CD4-positive, alpha-beta T cell treated with Interleukin-4 for 1 hour (primary cell): ENCODE data around the gene HIVEP1.
"Not testable (repeated sequence)": the region's sequence is repeated elsewhere in the genome, so short reads cannot be mapped to it uniquely, and the experiment has no call there.

Experiments
- DNase-seq, 2 donors: peaks; one replicate each; pipeline ENCODE4 v3.0.0-alpha.2; 2020 to 2022

The HIVEP1 gene

DNA sequence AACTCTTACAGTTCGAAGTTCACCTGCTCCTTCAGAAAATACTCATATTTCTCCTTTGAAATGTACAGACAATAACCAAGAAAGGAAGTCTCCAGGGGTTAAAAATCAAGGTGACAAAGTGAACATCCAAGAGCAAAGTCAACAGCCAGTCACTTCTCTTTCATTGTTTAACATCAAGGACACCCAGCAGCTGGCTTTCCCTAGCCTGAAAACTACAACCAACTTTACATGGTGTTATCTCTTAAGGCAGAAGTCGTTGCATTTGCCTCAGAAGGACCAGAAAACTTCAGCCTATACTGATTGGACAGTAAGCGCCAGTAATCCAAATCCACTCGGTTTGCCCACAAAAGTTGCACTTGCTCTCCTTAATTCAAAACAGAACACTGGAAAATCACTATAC lies 113.3 kb downstream of the HIVEP1 start:
- DNase-seq = no peak

DNA sequence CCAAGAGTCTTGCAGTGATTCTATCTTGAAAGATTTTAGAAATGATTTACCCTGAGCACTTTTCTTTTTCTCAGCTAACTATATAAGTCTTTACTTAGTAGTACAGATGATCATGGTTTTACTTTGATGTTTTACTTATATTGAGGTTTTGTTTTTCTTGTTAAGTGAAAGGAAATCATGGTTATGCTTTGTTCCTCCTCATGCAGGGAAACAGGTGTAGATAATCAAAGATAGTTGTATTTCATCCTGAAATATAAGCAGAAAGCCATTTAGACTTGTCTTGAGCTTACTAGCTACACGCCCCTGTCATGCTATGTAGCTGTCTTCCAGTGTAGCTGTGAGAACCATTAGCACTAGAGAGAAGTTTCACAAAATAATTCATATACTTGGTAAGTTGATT lies 113.9 kb downstream of the HIVEP1 start:
- DNase-seq = peak in 1 of 2 donors; percentile 39

DNA sequence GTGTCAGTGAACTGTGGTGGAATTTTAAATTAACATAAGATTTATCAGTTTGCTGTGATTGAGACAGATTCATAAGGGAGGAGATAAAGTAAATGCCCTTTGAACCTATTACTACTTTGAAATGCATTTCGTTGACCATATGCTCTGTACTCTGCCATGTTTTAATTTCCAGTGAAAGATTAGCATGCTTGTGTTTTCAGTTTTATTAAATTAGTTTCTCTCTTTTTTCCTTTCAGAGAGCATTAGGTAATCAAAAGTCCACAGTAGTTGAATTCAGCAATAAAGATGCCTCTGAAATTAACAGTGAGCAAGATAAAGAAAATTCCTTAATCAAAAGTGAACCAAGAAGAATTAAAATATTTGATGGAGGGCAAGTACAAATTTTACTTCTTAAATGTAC lies 117.4 kb downstream of the HIVEP1 start:
- DNase-seq = no peak

DNA sequence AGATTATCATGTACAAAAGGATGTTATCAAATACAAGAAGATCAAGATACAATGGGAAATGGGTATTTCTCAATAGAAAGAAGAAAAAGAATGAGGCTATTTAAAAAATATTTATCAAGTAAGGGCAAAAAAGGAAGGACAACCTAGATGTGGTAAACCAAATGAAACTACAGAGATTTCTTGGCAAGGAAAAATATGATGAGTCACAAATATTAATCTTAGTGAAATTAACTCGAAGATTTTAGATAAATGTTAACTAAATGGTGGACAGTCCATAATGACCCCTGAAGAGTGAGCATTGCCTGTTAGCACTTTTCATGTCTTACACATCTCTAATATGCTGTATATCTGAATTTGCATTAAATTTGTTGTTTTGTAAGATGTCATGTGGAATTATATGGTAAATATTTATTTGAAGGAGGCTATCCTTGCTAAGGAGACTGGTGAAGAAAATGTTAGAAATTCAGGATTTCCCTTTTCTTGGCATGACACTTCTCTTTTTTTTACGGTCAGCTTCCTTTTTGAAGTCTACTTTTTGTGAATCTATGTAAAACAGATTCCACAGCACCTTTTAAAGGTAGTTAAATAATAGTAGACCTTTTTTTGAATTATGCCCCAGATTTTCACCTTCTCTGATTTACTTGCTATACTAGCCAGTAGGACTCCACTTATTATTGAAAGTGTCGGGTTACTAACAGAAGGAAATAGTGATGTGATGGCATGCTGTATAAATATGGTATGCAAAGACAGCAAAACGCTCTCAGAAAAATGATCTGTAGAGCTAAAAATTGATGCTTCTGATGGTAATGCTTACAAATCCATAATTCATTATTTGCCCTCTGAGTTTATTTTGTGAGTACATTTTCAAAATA lies 120.5 kb downstream of the HIVEP1 start:
- DNase-seq = no peak

DNA sequence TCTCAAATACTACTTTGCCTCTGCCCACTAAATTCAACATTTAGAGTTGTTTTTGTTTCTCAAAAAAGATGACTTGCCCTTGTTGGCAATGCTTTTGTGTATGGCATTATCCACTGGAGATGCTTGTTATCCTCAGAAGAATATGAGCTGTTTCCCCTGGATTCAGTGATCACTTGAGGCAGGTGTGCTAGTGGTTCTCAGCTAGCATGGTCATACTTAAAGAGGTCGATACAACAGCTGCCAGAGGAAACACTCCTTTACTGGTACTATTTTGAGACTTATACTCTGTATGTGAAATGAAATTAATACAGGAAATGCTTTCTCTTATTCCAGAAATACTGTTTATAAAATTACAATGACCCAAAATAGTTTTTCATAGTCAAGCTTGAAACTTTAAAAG lies 122.5 kb downstream of the HIVEP1 start:
- no peak for DNase-seq

DNA sequence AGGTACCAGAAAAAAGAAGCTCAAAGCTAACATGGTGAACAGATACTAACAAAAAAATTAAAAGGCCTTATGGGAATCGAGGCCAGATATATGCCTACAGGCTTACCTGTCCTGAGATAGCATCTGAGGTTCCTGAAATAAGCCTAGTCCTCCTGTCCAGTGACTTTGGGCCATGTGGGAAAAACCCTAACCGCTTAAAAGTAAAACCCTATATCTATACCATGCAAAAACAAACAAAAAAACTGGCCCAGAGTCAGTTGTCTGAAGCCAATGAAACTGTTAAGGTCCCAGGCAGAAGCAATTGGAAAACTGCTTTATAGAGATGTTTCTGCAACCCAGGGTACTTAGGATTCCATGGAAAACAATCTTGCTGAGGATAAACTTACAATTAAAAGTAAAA lies 122.9 kb downstream of the HIVEP1 start:
- DNase-seq = no peak

DNA sequence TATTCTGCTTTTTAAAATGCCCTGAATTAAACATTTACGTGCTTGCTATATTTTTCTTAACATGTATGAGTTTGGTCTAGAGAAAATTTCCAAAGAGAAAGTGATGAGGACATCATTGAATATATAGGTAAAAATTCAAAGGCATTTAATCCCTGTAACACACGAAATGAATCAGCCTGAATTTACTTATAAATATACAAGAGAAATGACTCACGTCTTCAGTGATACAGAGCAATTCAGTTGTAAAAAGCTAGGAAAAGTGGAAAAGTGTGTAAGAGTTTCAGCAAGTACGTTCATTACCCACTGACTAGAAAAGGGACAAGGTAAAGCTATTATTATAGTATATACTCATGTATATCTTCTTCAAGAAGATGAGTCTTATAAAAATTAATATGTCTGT lies 124.8 kb downstream of the HIVEP1 start:
- no peak for DNase-seq

DNA sequence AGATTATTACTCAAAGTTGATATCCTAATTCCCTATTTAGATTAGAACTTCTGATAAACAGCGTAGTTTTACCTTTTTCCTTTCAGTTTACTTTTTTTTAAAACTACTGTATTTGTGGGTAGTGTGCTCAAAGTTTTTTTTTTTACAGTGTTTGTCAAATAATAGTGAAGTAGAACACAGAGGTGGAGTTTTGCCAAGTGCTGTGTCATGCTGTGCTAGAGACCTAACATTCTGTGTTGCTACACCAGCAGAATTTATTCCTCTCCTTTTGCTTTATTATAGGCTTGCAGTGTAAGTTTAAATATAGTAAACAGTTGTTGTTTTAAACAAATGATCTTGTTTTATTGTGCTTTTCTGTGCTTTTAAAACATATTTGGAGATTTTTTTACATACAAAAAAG lies 125.4 kb downstream of the HIVEP1 start:
- DNase-seq = no peak

DNA sequence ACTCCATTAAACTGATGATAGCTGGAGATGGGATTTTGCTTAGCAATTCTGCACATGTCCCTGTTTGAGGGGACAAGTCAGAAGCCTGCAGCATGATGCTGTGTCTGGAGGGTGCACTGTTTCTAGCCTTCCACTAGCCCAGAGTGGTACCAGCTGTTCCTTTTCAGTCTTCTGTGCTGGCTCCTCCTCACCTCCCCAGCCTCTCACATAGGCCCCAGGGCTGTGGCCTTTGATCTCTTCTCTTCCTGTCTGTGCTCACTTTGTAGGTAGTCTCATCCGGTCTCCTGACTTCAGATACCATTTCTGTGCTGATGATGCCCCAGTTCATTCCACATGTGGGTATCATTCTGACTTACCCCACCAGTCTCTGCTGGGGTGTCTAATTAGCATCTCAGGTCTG lies 126.3 kb downstream of the HIVEP1 start:
- DNase-seq = peak; percentile 33 to 58

DNA sequence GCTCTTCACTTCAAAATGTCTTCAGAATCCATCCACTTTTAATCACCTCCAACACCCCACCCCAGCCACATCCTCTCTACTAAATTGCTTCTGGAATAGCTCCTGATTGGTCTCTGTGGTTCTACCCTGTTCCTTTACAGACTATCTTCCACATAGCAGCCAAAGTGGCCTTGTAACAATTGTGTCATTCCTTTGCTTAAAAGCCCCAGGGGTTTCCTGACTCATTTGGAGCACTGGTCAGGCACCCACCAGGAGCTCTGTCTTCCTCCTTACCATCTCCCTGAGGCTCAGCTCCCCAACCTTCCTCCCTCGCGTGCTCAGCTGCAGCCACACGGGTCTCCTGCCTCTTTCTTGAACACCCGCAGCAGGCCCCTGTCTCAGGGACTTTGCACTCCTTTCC lies 126.8 kb downstream of the HIVEP1 start:
- DNase-seq = no peak

DNA sequence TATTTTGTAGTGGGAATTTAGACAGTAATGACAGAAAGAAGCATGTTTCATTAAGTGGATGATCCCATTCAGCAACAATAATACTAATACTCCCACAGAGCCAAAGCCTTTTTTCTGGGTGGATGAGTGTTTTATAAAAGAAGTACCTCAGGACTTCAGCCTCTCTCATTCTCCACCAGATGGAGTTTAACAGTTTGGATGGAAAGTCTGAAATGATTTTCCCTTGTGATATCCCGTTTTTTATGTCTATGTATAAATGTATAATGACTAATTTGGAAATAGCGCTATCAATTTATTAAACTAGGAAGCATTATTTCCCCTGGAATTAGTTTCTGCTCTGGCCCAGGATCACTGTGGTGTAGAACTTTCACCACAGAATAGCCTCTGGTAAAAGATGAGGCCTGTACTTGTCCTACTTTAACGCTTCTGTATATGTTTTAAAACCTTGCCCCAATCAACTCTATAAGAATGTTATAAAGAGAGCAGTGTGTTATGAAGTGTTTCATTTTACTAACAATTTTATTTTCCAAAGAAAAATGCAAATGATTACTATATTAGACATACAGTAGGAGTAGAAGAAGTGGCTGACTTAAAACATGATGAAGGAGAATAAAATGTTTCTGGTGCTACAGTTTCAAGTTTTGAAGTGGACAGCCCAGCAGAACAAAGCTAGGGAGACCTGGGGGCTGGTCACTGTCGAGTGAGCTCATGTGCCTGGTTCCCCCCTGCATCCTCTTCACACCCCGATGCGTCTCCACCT lies 135.6 kb downstream of the HIVEP1 start:
- DNase-seq = no peak

DNA sequence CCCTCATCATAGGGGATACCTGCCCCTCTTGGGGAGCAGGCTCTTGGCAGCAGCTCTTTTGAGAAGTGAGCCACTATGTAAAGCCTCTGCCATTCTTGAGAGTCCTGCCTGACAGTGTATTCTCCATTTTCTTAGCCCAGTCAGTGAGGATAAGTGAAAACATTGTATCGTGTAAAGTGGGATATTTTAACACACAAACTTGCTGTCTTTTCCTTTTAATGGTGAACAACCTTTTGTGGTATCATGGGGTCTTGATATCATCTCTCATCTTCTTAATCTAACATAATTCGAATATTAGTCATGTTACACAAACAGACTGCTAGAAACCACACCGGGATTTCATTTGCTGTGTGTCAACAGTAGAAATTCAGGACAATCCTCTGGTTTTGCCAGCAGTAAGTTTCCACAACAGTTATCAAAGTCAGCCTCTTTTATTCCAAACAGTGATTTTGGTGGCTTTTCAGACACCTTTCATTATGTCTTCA lies 136.2 kb downstream of the HIVEP1 start:
- no peak for DNase-seq

DNA sequence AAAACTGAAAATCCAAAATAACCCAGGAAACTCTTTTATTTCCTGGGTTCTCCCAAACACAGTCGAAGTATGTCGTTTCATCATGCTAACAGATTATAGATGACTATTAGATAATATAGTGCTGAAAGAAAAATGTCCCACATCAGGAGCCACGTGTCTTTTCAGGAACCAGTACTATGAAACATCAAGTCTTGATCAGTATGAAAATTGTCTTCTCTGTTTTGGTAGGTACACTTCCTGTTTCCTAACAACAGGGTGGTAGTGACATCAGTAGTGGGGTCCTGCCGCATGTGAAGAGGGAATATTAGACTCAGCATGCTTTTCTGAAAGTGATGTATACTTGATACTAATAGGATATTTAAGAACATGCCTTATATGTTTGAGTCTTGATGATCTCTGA lies 136.7 kb downstream of the HIVEP1 start:
- DNase-seq = no peak

DNA sequence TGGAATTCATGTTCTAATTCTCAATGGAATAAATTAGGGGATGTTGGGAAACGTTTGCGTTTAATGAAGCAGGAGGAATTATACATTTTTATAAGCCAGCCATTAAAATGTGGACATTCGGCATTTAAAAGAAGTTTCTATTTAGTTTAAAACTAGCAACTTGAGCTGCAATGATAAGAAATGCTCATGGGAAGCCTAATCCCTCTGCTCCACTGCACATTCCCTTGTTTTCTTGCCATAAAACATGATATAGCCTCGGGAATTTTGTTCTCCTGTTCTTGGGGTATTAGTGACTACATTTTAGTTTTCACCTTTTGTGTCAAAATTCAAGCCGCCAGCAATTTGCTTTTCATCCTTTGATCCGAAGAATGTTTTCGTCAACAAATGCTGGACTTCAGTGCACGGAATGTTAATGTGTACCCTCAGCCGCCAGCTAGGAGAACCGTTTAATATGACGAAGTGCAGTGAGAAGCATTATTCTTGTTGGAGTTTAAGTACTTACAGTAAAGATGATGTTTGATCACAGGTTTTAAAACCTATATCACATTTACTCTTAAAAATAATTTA lies 137.9 kb downstream of the HIVEP1 start:
- no peak for DNase-seq

DNA sequence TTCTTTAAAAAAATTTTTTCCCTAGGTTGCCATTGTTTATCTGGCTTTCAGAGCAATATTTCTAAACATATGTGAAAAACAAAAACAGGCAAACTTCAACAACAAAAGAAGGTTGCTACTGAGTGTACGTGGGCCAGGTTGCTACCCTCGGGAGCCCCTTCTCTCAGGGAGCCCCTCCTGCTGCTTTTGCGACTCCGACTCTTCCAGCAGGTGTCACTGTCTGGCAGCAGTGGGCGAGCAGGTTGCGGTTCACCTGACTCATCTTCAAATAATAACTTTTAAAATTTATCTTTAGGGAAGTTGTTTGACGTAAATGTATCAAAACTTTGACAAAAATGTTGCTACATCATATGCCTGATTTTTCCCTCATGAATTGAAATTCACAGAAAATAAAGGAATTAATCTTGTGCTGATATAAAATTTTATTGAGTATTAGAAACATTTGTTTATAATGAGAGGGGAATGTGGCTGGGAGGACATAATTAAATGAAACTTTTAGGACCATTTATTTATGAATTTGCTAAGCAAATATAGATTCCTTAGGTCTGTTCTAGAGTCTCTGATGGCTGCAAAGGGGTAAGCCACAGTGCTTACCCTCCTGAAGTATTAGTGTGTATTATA lies 138.8 kb downstream of the HIVEP1 start:
- peak; percentile 32 to 49 for DNase-seq

DNA sequence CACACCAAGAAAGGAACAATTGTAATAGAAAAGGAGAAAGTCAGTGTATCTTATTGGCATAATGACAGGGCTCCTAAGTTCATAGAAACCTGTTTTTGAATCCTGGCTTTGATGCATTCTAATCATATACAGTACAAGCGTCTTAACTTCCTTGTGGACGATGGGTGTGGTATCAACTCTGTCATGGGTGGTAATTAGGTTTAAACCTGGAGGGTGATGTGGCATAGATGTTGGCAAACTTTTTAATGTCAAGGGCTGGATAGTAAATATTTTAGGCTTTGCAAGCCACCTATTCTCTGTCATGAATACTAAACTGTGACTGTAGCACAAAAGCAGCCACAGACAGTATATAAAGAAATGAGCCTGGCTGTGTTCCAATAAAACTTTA lies 139.3 kb downstream of the HIVEP1 start:
- DNase-seq = no peak

DNA sequence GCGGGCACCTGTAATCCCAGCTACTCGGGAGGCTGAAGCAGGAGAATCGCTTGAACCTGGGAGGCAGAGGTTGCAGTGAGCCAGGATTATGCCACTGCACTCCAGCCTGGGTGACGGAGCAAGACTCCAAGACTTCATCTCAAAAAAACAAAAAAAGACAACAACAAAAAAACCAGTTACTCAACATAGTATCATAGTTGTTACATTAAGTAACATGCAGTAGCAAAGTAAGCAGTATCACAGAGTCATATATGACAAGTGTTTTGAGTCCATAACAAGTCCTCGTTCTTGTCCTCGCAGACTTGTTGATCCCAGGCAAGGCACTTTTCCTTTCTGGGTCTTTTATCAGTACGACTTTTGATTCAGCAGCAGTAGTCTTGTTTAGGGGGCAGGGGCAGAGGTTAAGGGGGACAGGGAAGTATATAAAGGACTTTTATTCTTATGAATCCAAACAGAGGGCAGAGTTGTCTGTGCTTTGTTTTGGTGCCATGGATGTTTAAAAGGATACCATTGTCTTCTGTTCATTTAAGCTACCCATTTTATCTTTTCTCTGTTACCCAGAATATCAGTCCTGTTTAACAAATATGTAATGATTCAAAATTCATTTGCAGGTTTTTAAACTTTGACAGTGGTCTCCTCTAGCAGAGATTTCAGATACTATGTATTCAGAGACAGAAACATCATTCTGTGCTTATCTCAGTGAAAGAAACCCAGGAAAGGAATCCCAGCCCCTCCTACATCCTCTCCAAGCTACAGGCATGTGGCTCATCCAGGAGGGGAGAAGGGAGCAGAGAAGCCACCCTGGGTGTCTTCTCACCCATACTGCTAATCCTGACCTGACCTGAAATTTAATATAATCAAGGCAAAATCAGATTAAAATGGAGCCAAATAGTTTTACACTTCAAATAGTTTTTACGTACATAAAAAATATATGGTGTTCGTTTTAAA lies 140.2 kb downstream of the HIVEP1 start:
- no peak for DNase-seq

DNA sequence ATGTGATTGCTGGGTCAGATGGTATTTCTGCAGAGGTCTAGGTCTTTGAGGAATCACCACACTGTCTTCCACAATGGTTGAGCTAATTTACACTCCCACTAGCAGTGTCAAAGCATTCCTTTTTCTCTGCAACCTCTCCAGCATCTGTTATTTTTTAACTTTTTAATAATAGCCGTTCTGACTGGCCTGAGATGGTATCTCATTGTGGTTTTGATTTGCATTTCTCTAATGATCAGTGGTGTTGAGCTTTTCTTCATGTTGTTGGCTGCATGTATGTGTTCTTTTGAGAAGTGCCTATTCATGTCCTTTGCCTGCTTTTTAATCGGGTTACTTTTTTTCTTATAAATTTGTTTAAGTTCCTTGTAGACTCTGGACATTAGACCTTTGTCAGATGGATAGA lies 143.7 kb downstream of the HIVEP1 start:
- DNase-seq = not testable (repeated sequence)

DNA sequence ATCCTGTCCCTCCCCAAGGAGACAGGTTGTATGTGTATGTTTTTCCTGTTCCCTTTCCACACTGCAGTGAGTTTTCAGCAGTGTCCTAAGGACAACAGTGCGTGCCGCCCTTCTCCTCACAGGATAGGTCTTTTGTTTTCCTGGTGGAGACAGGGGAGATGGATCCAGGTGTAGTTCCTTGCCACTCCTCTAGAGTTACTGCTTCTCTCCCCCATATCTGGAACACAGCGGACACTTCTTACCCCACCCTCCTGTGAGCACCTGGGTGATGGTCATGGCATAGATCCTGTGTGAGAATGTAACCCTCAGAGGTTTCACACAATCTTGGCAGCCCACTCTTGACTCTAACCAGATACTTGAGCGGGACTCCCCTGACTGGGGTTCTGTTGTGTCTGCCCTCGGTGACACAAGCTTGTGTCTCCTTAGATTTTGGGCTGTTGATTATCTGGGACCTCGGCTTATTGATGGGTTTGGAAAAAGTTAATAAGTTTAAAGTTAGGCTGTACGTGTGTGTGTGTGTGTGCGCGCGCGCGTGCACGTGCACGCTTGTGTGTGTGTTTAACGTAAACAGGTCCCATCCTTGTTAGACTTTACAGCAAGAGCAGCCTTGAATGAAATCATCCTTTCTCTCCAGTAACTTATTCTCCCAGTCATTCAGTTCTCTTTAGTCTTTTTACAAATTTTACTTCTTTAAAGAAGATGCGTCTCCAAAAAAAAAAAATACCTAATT lies 146.7 kb downstream of the HIVEP1 start:
- no peak for DNase-seq

DNA sequence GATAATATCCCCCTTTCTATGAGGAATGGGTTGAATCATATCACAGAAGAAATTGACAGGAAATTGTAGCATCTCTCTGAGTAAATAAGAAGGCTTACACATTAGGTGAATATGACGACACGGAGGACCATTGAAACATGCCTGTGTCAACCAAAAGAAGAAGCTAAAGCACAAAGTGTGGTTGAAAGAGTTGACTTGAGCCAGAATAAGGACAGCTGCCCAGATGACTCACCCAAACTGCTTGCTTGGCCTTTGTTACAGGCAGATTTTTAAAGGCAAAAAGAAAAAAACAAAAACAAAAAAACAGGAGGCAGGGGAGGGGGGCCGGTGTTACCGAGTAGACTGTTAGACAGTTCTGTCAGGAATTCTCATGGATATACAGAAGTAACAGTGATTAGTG lies 148.2 kb downstream of the HIVEP1 start:
- no peak for DNase-seq

DNA sequence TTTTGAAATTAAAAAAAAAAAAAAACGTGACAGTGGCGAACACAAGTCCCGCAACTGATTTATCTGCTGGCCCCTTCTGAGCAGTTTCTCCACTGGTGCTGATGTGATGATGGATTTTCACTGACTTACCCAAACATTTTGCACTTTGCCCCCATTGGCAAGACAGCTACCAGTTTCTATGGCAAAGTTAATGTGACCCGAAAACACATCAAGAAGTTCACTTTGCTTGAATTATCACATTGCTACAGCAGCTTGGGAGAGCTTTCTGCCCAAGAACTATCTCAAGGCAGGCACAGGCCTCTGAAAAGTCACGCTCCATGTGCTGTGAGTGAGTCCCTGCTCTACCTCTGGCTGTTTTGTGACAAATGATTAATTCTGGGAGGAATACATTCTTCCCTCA lies 150.1 kb downstream of the HIVEP1 start:
- DNase-seq = no peak
